Chondrocyte (in vitro differentiated cells): ENCODE measurements around the gene PRKCB. TPM values are rescaled to one million over a fixed set of nuclear protein-coding genes. Genes with fewer than 3 reads are reported as not detected.

Experiments
- DNase-seq: peaks from one replicate; pipeline ENCODE4 v3.0.0; 2021; ENCODE audit warnings: mixed read lengths, low spot score
- H3K27ac Mint-ChIP-seq: one replicate; pipeline ENCODE4 v1.8.0; 2021; ENCODE audit warnings: mild to moderate bottlenecking, moderate library complexity, mixed read lengths; ENCODE audit not compliant: unreplicated experiment
- H3K27me3 Mint-ChIP-seq: 2 replicates; pipeline ENCODE4 v1.8.0; 2021; ENCODE audit warnings: low read depth, mixed read lengths
- H3K36me3 Mint-ChIP-seq: 2 replicates; pipeline ENCODE4 v1.8.0; 2021; ENCODE audit warnings: low read depth, mixed read lengths
- H3K4me1 Mint-ChIP-seq: 2 replicates; pipeline ENCODE4 v1.8.0; 2021; ENCODE audit warnings: low read depth, mild to moderate bottlenecking, mixed read lengths
- H3K4me3 Mint-ChIP-seq: one replicate; pipeline ENCODE4 v1.8.0; 2021; ENCODE audit warnings: mild to moderate bottlenecking, moderate library complexity, mixed read lengths; ENCODE audit not compliant: unreplicated experiment
- H3K9me3 Mint-ChIP-seq: 2 replicates; pipeline ENCODE4 v1.8.0; 2021; ENCODE audit warnings: low read depth, mixed read lengths
- CTCF ChIP-seq: fragments of 200-600 bp; sonication (generic); IDR thresholded peaks from 2 replicates; pipeline ENCODE4 v1.5.0; 2021; ENCODE audit warnings: antibody characterized with exemption, mild to moderate bottlenecking, moderate library complexity
- total RNA-seq: library from RNA; stranded (reverse); gene quantifications from 3 replicates; pipeline ENCODE4 v1.2.1, GENCODE V29; 2021

Gene PRKCB
- total RNA-seq, 1 donor from 2014 or later, result not detected

DNA sequence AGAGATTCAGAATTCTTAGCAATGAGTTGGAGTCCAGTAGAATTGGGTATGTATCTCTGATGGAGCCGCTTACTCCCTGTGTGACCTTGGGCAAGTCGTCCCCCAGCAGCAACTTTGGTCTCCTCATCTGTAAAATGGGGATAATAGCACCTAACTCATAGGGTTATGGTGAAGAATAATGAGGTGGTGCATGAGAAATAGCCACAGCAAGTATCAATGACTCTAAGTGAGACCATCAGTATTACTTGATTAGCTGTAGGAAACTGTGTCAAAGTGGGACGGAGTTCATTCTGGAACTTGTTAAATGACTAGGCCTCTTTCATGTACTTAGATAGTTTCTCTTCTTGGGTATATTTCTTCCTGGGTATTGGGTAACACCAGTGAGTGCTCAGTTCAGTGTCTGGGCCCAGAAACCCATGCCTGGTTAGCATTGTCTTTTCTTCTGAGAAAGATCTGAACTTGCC is 6.4 kb downstream of the PRKCB start:
- TF ChIP-seq CTCF, result no peak
- Mint-ChIP-seq H3K36me3 (no peaks in the 10 kb centered on the region), H3K4me3 (no peak overlapping the region), H3K27ac (no peak overlapping the region), H3K9me3 (no peaks in the 10 kb centered on the region), H3K4me1 (no peaks in the 10 kb centered on the region), H3K27me3 (peaks cover 40% of the 10 kb centered on the region)
- DNase-seq, result no peak

- Mint-ChIP-seq H3K4me3 (no peak overlapping the region), H3K27me3 (peaks cover 30% of the 10 kb centered on the region), H3K36me3 (no peaks in the 10 kb centered on the region), H3K4me1 (no peaks in the 10 kb centered on the region), H3K27ac (no peak overlapping the region), H3K9me3 (no peaks in the 10 kb centered on the region)
- no peak for DNase-seq
- no peak for TF ChIP-seq CTCF
Measured at GRCh38 chr16:23843143-23843542, 7.4 kb downstream of the PRKCB start.

GRCh38 chr16:23847251-23847650 is 11.5 kb downstream of the PRKCB start:
- no peak overlapping the region for H3K27ac Mint-ChIP-seq
- H3K36me3 Mint-ChIP-seq, result no peaks in the 10 kb centered on the region
- no peaks in the 10 kb centered on the region for H3K4me1 Mint-ChIP-seq
- H3K9me3 Mint-ChIP-seq, result peaks cover 2% of the 10 kb centered on the region
- H3K4me3 Mint-ChIP-seq, result no peak overlapping the region
- peaks cover 5% of the 10 kb centered on the region for H3K27me3 Mint-ChIP-seq
- no peak for DNase-seq
- TF ChIP-seq CTCF, result no peak

- Mint-ChIP-seq H3K36me3 (no peaks in the 10 kb centered on the region), H3K27ac (no peak overlapping the region), H3K4me1 (no peaks in the 10 kb centered on the region), H3K9me3 (peaks cover 5% of the 10 kb centered on the region), H3K4me3 (no peak overlapping the region), H3K27me3 (peaks cover 2% of the 10 kb centered on the region)
- no peak for TF ChIP-seq CTCF
- no peak for DNase-seq
Measured at GRCh38 chr16:23847948-23848347, 12.2 kb downstream of the PRKCB start.

- no peak for TF ChIP-seq CTCF
- no peaks in the 10 kb centered on the region for H3K36me3 Mint-ChIP-seq
- H3K27me3 Mint-ChIP-seq, result peaks cover 6% of the 10 kb centered on the region
- no peak overlapping the region for H3K27ac Mint-ChIP-seq
- no peaks in the 10 kb centered on the region for H3K4me1 Mint-ChIP-seq
- H3K9me3 Mint-ChIP-seq, result peaks cover 5% of the 10 kb centered on the region
- no peak for DNase-seq
- H3K4me3 Mint-ChIP-seq, result no peak overlapping the region
Measured at GRCh38 chr16:23848958-23849357, 13.2 kb downstream of the PRKCB start.
